DOHH2 (cell line): ENCODE measurements around the gene RFPL3.

Source experiments
- H3F3A ChIP-seq: fragments of 200-600 bp; sonication (generic), shearing (Covaris generic); 2 replicates; pipeline ENCODE4 v1.6.0; 2016; ENCODE audit warnings: antibody characterized with exemption, mild to moderate bottlenecking; ENCODE audit not compliant: control insufficient read depth, insufficient read depth
- H3K27ac ChIP-seq: fragments of 200-600 bp; sonication (generic); 2 replicates; pipeline ENCODE4 v1.5.1; 2014; ENCODE audit warnings: low read depth, mild to moderate bottlenecking, low read length, moderate library complexity
- H3K27me3 ChIP-seq: fragments of 200-600 bp; sonication (generic); 2 replicates; pipeline ENCODE4 v1.6.1; 2014; ENCODE audit warnings: mild to moderate bottlenecking, low read length, mixed read lengths; ENCODE audit not compliant: control insufficient read depth
- H3K36me3 ChIP-seq: fragments of 200-600 bp; sonication (generic); 2 replicates; pipeline ENCODE4 v1.6.1; 2014; ENCODE audit warnings: mild to moderate bottlenecking, low read length, moderate library complexity, mixed read lengths; ENCODE audit not compliant: control insufficient read depth
- H3K4me1 ChIP-seq: fragments of 200-600 bp; sonication (generic); 2 replicates; pipeline ENCODE4 v1.6.1; 2014; ENCODE audit warnings: mild to moderate bottlenecking, low read length, mixed read lengths; ENCODE audit not compliant: control insufficient read depth
- H3K4me2 ChIP-seq: fragments of 200-600 bp; sonication (generic); 2 replicates; pipeline ENCODE4 v1.6.0; 2014; ENCODE audit warnings: mild to moderate bottlenecking, low read length, moderate library complexity
- H3K4me3 ChIP-seq: fragments of 200-600 bp; sonication (generic); 2 replicates; pipeline ENCODE4 v1.5.1; 2014; ENCODE audit warnings: mild to moderate bottlenecking, low read length, mixed read lengths
- H3K79me2 ChIP-seq: fragments of 200-600 bp; sonication (generic); 2 replicates; pipeline ENCODE4 v1.6.1; 2014; ENCODE audit warnings: mild to moderate bottlenecking, low read length, mixed read lengths; ENCODE audit not compliant: control insufficient read depth
- H3K9me2 ChIP-seq: fragments of 200-600 bp; sonication (generic); replicated peaks from 2 replicates; pipeline ENCODE4 v1.6.1; 2014; ENCODE audit warnings: mild to moderate bottlenecking, low read length, mixed read lengths; ENCODE audit not compliant: control insufficient read depth
- H3K9me3 ChIP-seq: fragments of 200-600 bp; sonication (generic); 2 replicates; pipeline ENCODE4 v1.6.1; 2014; ENCODE audit warnings: antibody characterized with exemption, low read length, mixed read lengths; ENCODE audit not compliant: control insufficient read depth, insufficient read depth
- H4K20me1 ChIP-seq: fragments of 200-600 bp; sonication (generic); 2 replicates; pipeline ENCODE4 v1.6.0; 2014; ENCODE audit warnings: low read depth, mild to moderate bottlenecking, antibody characterized with exemption, low read length, moderate library complexity; ENCODE audit not compliant: control insufficient read depth, insufficient read depth
- EZH2phosphoT487 ChIP-seq: fragments of 200-600 bp; sonication (generic); IDR thresholded peaks from 2 replicates; pipeline ENCODE4 v1.6.1; 2017; ENCODE audit warnings: borderline replicate concordance, mild to moderate bottlenecking, antibody characterized with exemption, low read length, moderate library complexity, mixed read lengths
- TF ChIP-seq, protein P1 (sequence below): fragments of 200-600 bp; sonication (generic); IDR thresholded peaks from one replicate; pipeline ENCODE4 v1.5.1; 2014; ENCODE audit warnings: antibody characterized with exemption, mild to moderate bottlenecking, low read depth, low read length; ENCODE audit not compliant: poor library complexity, severe bottlenecking

RFPL3 gene

DNA sequence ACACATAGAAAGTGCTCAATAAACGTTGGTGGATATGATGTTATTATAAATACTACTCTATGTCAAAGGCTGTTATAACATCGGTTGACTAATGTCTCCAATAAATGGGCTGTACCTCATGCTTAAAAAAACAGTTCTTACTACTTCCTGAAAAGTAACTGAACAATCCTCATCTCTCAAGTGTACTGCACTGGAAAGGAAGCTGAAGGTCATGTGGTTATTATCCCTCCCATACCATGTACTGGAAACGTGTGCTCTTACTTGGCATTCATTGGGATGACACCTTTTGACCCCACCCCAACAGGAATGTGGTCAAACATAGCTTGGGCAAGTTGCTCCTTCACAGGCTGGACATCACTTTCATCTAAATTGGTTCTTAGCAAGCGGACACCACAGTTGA, 43.8 kb downstream of the RFPL3 start:
- Histone ChIP-seq H4K20me1 (no peaks in the 10 kb centered on the region), H3K36me3 (peaks cover 78% of the 10 kb centered on the region), H3K27me3 (no peaks in the 10 kb centered on the region), H3K4me2 (no peak overlapping the region), H3K4me3 (no peak overlapping the region), H3F3A (no peaks in the 10 kb centered on the region), H3K79me2 (no peaks in the 10 kb centered on the region), H3K27ac (no peak overlapping the region), H3K9me2 (no peaks in the 10 kb centered on the region), H3K9me3 (no peaks in the 10 kb centered on the region), H3K4me1 (peaks cover under 1% of the 10 kb centered on the region; the same call in 1 of the 2 replicates)
- TF ChIP-seq EZH2phosphoT487: no peak
- TF ChIP-seq, protein P1, sequence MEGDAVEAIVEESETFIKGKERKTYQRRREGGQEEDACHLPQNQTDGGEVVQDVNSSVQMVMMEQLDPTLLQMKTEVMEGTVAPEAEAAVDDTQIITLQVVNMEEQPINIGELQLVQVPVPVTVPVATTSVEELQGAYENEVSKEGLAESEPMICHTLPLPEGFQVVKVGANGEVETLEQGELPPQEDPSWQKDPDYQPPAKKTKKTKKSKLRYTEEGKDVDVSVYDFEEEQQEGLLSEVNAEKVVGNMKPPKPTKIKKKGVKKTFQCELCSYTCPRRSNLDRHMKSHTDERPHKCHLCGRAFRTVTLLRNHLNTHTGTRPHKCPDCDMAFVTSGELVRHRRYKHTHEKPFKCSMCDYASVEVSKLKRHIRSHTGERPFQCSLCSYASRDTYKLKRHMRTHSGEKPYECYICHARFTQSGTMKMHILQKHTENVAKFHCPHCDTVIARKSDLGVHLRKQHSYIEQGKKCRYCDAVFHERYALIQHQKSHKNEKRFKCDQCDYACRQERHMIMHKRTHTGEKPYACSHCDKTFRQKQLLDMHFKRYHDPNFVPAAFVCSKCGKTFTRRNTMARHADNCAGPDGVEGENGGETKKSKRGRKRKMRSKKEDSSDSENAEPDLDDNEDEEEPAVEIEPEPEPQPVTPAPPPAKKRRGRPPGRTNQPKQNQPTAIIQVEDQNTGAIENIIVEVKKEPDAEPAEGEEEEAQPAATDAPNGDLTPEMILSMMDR: no peak

DNA sequence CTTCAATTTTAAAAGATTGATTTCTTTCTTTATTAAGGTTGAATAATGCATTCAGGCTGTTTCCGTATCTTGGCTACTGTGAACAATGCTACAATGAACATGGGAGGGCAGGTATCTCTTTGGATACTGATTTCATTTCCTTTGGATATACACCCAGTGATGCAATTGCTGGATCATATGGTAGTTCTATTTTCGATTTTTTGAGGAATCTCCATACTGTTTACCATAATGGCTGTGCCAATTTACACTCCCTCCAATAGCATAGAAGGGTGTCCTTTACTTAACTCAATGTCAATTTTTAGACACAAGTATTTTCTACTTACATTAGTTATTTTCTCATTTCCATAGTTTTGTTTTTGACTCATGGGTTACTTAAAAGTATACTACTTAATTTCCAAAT, 46.4 kb downstream of the RFPL3 start:
- Histone ChIP-seq H3K9me2 (no peaks in the 10 kb centered on the region), H3K27ac (no peak overlapping the region), H3K4me1 (peaks cover 19% of the 10 kb centered on the region), H4K20me1 (peaks cover 3% of the 10 kb centered on the region; the same call in 1 of the 2 replicates), H3K4me3 (no peak overlapping the region), H3F3A (0 out of 2 replicates have a peak, but pooled peaks cover 3% of the 10 kb centered on the region), H3K79me2 (peaks cover 13% of the 10 kb centered on the region), H3K36me3 (peaks cover 79% of the 10 kb centered on the region), H3K27me3 (no peaks in the 10 kb centered on the region), H3K9me3 (no peaks in the 10 kb centered on the region), H3K4me2 (no peak overlapping the region)
- no peak for TF ChIP-seq EZH2phosphoT487
- TF ChIP-seq, protein P1: no peak

DNA sequence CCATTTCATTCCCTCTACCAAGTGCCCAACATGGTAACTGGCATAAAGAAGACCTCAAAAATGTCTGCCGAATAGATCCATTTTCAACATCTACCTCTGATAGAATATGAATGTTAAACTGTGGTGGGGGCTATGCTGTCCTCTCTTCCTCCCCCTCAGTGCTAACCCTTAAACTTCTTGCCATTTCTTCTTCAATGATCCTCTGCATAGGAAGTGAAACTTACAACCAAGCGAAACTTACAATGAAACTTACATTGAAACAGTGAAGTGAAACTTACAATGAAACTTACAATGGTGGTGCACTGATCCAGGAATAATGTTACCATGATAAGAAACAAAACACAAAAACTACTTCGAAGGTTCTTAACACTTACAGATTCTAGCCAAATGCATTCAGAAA, 49.6 kb downstream of the RFPL3 start:
- H3K4me1 ChIP-seq: peaks cover 31% of the 10 kb centered on the region
- H3K79me2 ChIP-seq: peaks cover 41% of the 10 kb centered on the region
- peaks cover 3% of the 10 kb centered on the region; the same call in 1 of the 2 replicates for H4K20me1 ChIP-seq
- no peak for TF ChIP-seq EZH2phosphoT487
- TF ChIP-seq, protein P1: no peak
- peak overlapping the region; percentile 18 for H3K4me3 ChIP-seq
- H3K9me2 ChIP-seq: no peaks in the 10 kb centered on the region
- H3K27ac ChIP-seq: peak overlapping the region; percentile 6; the same call in 1 of the 2 replicates
- H3K27me3 ChIP-seq: no peaks in the 10 kb centered on the region
- 0 out of 2 replicates have a peak, but pooled peaks cover 3% of the 10 kb centered on the region for H3F3A ChIP-seq
- H3K36me3 ChIP-seq: peaks cover 47% of the 10 kb centered on the region
- peak overlapping the region; percentile 33 for H3K4me2 ChIP-seq
- no peaks in the 10 kb centered on the region for H3K9me3 ChIP-seq
